A204.1 (cell line): ENCODE data around the gene COL6A2.
"Not testable (repeated sequence)": the region's sequence is repeated elsewhere in the genome, so short reads cannot be mapped to it uniquely, and the experiment has no call there.

Experiments
- FAIRE-seq: peaks from 2 replicates; lab custom pipeline; 2012; peaks lifted over from hg19 to GRCh38; lab: Jason Lieb, UNC

Gene COL6A2

DNA sequence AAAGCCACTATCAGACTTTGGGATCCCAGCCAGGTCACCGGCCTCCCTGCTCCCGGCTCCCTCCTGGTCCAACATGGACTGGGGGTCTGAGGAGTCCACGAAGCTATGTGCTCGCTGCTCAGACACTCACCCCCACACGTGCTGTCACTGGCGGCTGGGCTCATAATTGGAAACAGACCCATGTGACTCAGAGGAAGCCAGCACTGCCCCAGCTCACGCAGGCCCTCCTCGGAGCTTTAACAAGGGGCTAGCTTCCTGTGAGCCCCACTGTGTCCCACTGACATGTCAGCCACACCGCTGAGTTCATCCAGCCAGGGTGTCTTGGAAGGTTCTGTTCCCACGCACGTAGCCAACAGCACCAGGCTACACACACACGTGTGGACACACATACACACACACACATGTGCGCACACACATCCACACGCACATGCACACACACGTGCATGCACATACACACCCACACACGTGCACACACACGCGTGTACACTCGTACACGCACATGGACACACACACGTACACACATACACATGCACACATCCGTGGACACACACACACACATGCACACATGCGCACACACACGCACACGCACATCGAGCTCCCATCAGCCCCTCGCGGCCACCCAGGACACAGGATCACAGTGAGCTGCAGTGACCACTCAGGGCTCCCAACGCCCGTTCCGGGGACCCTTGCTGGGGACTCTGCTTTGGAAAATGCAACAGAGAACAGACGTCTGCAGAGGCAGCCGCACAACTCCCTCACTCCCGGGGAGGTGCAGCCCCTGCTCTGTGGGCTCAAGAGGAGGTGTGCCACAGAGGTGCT lies 18.4 kb upstream of the COL6A2 start:
- no peak for FAIRE-seq

DNA sequence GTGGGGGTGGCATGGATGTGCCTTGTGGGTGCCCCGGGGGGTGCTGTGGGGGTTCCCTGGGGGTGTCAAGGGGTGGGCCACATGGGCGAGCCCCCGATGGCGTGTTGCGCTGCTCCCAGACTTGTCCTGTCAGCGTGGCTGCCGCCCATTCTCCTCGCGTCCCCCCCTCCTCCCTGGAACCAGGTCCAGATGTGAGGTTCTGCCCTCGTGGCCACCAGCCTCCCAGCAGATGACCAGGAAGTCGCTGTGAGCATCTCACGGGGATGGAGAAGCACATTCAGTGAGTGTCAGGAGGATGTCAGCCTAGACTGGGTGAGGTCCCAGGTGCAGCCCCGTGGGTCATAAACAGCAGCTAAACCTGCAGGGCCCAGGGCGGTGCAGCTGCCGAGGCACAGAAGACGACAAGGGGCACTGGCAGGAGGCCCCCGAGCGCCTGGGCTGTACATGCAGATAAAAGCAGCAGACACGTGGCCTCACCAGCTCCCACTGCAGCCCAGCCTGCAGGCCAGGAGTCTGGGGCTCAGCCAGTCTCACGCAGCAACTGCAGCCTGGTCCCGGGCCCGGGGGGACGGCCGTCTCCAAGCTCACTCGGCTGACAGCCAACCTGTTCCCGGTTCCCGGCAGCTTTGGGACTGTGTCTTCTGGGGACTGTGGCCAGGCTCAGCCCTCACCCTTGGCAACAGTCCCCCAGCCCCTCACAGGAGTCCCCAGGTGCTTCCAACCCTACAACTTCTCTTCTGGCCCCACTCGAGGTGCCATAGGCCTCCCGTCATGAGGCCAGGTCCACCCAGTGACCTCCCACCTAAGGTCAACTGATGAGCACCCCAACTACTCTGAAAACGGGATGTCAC lies 17.5 kb upstream of the COL6A2 start:
- no peak for FAIRE-seq

DNA sequence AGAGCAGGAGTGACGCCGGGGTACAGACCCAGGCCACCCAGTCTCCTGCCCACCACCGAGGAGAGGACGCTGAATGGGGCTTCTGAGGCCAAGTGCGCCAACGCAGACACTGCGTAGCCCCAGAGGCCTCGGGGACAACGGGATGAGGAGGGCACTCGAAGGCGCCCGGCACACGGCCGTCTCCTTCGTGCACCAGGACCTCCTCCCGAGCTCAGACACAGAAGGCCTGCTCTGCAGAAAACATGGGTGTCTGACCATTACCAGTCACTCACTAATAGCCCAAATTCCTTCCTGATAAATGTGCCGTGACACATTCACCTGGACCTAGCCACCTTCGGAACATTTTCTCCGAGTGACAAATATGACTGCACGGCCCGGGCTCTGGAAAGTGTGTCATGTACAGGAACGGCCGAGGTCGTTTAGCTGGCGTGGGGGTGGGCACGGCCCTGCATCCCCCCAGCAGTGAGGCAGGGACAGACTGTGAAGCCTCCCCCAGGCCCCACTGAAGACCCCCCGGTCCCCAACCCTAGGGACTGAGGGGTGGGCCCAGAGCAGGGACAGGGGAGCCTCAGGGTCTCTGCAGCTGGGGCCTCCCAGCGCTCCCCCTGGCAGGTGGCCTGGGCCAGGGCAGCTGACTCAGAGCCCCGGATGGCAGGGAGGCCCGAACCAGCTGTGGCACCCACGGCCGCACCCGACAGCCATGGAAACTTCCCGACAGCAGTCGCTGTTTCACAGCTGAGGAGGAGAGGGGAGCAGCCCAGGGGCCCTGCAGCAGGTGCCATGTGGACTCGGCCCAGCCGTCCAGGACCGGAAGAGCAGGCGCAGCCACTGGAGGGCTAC lies 16.7 kb upstream of the COL6A2 start:
- no peak for FAIRE-seq

DNA sequence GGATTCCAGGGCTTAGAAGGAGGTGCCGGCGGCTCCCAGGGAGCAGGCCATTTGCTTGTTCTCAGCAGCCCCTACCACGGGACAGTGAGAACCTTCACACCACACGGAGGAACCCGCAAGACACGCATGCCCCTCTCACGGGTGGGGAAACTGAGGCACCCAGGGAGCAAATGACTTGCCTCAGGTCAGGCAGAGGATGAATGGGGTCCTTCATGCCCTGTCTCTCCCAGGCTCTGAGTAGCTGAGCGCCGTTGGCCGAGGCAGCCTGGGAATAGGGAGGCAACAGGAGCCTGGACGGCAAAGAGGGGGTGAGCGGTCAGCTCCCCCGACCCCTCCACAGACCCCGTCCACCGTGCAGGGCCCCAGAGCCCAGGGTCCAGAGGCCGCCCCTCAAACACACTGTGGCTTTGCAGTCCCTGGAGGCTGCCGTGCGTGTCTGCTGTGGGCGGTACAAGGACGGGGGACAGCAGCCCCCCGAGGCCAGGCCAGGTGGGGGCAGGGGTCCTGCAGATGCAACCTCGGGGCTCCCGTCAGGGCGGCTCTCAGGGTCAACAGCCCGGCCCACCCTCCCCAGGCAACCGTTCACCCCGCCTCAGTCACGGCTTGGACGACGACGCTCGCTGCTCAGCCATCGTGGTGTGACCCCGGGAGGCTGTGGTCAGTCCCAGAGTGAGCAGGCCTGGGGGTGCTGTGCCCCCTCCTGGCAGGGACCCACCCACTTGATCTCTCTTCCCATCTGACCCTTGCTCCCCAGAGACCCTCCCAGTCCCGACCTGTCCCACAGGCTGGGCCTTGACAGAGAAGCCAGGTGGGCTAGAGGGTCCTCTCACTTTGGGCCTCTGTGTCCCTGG lies 15.8 kb upstream of the COL6A2 start:
- FAIRE-seq: no peak

DNA sequence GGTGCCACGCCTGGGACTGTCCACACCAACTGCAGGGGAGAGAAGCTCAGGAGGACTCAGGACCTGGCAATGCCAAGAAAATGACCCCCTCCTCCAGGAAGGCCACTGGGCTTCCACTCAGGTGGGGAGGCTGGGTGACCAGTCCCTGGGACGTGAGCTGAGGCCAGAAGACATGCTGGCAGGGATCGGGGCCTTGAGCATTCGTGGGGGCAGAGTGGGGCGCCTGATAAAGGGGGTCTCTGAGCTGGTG lies 15.3 kb upstream of the COL6A2 start:
- FAIRE-seq: no peak

DNA sequence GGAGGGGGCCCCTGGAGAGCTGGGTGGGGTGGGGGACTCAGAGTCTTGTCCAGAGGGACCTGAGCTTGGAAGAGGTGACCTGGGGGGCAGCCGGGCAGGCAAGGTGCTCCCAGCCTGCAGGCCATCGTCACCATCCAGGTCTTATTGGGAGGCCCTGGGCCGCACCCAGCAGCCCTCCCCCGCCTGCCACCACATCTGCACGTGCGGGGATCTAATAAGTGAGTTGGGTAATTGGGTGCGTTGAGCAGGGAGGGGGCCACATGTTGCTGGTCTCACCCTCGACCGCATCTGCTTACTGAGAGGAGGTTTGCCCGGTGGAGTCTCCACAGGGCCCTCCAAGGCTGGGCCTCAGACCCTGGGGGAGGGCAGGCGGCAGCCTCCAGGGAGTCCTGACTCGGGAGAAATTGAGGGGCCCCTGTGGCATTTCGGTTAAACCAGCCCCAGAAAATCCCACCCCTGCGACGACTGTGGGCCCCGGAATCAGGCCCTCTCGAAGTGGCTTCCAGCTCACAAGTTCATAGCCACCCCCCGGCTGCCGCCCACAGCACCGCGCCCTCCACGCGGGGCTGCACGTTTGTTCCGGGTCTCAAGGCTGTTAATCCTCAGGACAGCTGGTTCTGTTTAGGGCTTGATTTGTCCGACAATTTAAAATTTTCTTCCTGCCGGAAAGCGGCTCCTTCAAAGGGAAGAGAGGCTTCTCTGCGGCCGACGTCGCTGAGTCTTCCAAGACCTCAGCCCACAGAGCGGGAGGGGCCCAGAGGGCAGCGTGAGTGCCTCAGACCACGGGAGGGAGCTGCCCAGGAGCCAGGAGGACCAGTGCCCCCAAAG lies 14.7 kb upstream of the COL6A2 start:
- no peak for FAIRE-seq

DNA sequence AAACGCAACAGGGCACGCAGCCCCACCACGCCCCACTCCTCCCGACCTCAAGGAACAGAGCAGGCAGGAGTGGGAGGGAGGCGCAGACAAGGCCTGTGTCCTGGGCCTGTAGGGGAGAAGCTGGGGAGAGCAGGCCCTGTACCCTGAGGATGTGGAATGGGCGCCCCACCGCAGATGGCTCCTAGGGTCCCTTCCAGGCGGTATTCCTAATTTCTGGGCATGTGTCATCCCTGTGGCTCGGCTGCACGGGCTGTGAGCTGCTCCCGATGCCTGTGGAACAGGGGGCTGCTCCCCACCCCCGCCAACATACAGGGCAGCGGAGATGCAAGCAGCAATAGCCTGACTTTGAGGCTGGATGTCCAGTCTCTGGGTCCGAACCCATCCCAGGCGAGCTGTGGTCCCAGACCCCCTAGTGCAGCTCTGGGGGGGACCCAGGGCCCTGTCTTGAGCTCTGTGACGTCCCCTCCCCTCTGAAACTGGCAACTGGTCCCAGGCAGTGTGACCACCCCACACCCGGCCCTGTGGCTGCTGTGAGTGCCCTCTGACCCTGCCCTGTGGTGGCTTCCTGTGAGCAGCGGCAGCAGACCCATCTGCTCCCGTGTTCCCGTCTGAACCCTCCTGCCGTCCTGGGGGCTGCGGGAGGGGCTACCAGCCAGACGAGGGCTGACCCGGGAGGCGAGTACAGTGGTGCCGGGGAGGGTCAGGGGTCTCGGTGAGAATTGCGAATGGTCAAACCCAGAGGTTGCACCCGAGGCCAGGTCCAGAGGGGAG lies 13.9 kb upstream of the COL6A2 start:
- FAIRE-seq: no peak

DNA sequence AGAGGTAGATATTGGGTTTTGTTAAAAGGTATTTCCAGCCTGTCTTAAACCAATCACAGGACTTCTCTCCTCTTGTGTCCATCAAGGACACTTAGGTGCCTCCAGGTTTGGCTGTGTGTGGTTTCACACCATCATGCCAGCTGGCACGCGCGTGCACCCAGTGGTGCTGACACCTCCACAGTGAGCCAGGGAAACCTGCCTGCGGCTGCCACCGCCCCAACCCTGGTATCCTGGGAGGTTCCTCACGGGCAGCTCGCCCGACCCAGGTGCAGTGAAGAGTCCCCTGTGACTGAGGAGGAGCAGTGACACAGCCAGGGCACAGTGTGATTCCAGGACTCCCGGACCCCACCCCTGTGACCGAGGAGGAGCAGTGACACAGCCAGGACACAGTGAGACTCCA lies 13.2 kb upstream of the COL6A2 start:
- FAIRE-seq: no peak

DNA sequence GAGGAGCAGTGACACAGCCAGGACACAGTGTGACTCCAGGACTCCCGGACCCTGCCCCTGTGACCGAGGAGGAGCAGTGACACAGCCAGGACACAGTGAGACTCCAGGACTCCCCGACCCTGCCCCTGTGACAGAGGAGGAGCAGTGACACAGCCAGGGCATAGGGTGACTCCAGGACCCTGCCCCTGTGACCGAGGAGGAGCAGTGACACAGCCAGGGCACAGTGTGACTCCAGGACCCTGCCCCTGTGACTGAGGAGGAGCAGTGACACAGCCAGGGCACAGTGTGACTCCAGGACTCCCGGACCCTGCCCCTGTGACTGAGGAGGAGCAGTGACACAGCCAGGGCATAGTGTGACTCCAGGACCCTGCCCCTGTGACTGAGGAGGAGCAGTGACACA lies 12.7 kb upstream of the COL6A2 start:
- FAIRE-seq: not testable (repeated sequence)

DNA sequence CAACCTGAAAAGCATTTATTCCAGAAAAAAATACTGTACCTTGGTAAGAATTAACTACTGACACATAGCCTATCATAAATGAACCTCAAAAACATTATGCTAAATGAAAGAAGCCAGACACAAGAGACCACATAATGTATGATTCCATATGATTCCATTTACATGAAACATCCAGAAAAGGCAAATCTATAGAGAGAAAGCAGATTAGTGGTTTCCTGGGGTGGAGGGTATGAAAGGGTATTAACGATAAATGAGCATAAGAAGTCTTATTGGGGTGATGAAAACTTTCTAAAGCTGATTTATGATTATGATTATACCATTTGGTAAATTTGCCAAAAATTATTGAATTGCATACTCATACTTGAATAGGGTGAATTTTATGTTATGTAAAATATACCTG lies 10.3 kb upstream of the COL6A2 start:
- no peak for FAIRE-seq

DNA sequence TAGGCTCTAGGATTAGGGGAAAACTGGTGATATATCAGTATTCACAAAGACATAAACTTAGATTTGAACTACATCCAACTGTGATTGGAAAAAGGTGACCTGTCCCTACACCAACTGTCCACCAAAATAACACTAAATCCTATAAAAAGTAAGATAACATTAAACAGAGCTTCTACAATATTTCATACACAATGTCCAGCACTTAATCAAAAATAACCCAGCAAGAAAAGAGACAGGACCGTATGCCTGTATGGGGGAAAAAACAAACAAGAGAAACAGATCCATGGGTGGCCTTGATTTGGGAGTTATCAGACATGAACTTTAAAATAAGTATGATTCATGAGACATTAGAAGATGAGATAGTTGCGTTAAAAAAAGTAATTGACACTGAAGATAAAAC lies 9.7 kb upstream of the COL6A2 start:
- no peak for FAIRE-seq

DNA sequence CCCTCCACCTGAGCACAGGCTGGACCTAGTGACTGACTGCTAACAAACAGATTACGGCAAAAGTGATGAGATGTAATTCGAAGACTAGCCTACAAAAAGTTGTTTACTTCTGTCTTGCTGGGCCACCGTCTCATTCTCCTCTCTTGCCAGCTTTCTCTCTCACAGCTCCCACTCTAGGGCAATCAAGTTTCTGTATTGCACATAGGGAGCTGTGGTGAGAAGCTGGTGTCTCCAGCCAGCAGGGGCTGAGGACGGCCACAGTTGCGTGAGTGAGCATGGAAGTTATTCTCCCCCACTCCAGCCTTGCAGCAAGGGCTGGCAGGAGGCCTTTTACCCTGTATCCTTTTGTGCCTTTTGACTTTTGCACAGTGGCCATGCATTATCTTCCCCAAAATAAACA lies 8.6 kb upstream of the COL6A2 start:
- no peak for FAIRE-seq

DNA sequence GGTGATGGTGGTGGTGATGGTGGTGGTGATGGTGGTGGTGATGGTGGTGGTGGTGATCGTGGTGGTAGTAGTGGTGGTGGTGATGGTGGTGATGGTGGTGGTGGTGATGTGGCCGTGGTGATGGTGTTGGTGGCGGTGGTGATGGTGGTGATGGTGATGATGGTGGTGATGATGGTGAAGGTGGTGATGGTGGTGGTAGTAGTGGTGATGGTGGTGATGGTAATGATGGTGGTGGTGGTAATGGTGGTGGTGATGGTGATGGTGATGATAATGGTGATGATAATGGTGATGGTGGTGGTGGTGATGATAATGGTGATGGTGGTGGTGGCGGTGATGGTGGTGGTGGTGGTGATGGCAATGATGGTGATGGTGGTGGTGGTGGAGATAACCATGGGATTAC lies 6.8 kb upstream of the COL6A2 start:
- FAIRE-seq: no peak

DNA sequence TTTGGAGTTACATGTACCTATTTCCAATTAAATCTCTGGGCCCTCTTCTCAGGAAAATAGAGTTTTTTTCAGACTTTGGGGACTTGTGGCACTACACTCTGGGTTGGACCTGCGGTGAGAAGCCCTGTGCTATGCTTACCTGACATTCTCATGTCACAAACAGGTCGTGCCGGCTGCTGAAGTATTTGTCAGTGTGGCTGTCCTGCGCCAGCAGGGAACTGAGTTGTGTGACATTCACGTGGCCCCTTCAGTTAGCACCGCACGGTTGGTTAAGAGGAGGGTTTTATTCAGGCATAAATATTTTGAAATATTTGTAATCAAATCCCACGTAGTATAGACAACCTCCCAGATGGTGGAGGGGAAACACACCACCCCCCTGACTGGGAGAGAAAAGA lies 6.3 kb upstream of the COL6A2 start:
- no peak for FAIRE-seq

DNA sequence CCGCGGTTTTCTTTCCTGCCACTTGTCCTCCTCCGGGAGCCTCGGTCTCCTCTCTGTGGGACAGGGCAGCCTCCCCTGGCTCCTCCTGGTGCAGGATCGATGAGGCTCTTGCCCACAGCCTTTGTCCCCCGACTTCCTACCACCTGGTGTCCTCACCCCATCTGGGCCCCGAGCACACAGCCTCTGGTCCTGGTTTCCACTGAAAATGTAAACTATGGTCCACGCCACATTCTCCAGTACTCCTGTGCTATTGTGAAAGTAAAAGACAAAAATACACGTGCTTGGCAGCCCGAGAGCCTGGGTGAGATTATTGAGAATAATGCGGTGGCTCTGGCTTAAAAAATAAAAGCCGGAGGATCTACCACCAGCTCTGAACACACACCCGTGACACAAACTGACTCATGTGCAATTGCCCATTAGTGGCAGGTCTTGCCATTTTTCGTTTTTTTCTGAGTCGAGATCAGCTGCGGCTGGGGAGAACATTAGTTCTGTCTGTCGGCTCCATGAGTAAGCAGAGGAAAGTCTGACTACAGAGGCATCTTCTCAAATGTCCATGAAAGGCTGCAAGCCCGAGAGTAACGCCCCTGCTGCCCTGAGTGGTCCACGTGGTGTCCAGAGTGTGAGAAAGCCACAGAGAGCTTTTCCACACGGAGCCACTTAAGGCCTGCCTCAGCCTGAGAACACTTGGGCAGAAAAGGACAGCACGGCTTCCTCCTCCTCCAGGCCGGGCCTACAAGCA lies 5.7 kb upstream of the COL6A2 start:
- FAIRE-seq: no peak

DNA sequence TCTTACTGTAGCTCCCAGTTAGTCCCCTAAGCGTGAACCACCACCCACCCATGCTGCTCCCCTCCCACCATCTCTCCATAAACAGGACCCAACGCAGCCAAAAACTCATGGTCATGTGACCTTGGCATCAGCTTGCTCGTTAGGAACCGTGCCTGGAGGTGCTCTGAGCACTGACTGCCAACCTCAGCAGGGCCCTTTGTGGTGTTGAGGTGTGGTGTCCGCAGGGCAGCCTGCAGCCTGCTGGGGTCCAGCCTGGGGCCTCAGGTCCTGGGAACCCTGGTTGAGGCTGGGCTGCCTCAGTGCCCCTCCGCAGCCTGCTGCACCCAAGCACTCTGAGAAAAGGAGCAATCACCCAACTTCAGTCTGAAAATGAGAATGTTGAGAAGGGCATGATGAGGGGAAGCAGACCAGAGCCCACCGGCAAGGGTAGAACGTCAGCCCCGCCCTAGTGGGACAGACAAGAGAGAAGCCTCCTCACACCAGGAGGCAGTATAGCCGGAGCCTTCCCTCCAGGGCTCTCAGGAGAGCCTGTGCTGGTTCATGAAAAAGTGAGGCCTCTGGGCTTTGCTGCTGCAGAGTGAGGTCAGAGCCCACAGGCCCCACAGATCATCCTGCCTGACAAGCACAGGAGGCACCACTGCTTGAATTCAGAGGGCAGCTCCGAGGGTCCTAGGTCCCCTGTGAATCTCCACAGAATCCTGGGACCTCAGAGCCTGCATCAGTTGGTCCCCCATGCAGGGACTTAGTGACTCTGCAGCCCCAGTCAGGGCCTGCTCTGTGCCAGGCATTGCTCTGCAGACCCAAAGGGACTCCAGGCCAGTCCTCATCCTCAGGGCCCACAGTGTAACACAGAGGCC lies 4.9 kb upstream of the COL6A2 start:
- no peak for FAIRE-seq

DNA sequence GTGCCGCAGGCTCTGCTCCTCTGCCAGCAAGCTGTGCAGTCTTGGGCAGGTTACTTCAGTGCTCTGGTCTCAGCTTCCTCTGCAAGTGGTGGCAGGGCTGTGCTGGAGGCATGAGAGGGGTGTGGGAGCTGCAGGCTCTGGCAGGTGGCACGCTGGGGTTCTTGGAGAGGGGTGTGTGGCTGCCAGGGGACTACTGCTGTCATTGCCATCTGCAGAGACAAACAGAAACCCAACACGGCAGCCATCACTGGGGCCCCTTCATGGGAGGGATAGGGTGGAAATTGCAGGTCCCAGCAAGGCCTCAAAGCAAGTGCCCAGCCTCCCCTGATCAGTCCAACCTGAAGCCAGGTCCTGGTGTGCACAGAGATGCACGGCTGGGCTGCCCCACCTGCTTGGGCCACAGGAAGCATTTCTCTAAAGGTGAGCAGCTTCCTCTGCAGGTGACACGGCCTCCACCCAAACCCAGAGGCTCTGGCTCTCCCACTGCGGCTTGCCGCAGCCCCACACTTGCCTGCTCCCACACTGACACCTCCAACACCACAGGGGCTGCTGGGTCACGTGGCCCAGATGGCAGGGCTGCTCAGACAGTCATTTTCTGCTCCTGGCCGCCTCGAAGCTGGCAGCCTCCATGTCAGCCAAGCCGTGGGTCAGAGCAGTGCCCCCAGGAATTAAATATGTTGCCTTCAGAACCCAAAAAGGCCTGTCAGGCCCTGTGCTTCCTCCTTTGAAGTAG lies 4.1 kb upstream of the COL6A2 start:
- FAIRE-seq: no peak
